CD4-positive, alpha-beta T cell treated with Interleukin-17A for 4 hours (primary cell): Measurements from ENCODE around the gene FAM177B.

Experiments
- DNase-seq: peaks from one replicate; pipeline ENCODE4 v3.0.0-alpha.2; 2020; ENCODE audit warnings: mixed read lengths

Gene FAM177B

GRCh38 chr1:222788402-222789156, 51.6 kb downstream of the FAM177B start:
- no peak for DNase-seq

GRCh38 chr1:222790115-222790514, 53.1 kb downstream of the FAM177B start:
- DNase-seq: no peak

- no peak for DNase-seq
Measured at GRCh38 chr1:222790520-222790919, 53.5 kb downstream of the FAM177B start.

GRCh38 chr1:222791006-222791710, 54.2 kb downstream of the FAM177B start:
- no peak for DNase-seq

GRCh38 chr1:222792744-222793143, 55.7 kb downstream of the FAM177B start:
- DNase-seq: peak; percentile 9

GRCh38 chr1:222794656-222795474, 57.9 kb downstream of the FAM177B start:
- DNase-seq: no peak

GRCh38 chr1:222798116-222798515, 61.1 kb downstream of the FAM177B start:
- peak; percentile 4 for DNase-seq

- no peak for DNase-seq
Measured at GRCh38 chr1:222798975-222799374, 62.0 kb downstream of the FAM177B start.
